Measurements from ENCODE around the gene GMCL2.

- no peak for TF ChIP-seq EZH2 (IDR thresholded peaks at IDR 0.05; ENCODE audit: low read length, unreplicated experiment)
- no peak for TF ChIP-seq CTCF (conservative IDR thresholded peaks at IDR 0.05; ENCODE audit: low read depth, low read length)
Measured at GRCh38 chr5:178152491-178153444, 34.4 kb downstream of the GMCL2 start.
